Fibroblast of peridontal ligament (primary cell): ENCODE data around the gene PAPPA2.

Experiments used
- DNase-seq: peaks from one replicate; pipeline ENCODE4 v3.0.0-alpha.2; 2010; ENCODE audit errors: extremely low read depth

Gene PAPPA2

GRCh38 chr1:176494436-176494835, 31.5 kb downstream of the PAPPA2 start:
- DNase-seq = no peak

DNA sequence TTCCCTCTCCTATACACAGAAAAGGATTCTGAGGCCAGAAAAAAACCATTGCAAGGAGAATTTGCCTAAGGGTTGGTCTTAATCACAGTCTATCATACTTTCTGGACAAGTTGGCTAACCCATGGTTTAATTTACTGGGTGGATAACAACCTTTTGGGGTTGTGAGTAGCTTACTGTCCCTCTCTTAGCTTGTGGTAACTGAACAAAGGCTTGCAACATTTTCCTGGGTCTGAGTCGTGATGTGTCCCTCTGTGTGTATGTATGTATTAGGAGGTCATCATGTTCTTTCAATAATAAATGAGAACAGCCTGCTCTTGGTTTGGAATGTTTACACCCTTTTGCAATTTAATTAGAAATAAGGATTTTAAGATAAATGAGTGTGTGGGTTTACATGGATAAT, 36.7 kb downstream of the PAPPA2 start:
- DNase-seq = no peak

- DNase-seq = no peak
Measured at GRCh38 chr1:176501599-176501998, 38.6 kb downstream of the PAPPA2 start.

DNA sequence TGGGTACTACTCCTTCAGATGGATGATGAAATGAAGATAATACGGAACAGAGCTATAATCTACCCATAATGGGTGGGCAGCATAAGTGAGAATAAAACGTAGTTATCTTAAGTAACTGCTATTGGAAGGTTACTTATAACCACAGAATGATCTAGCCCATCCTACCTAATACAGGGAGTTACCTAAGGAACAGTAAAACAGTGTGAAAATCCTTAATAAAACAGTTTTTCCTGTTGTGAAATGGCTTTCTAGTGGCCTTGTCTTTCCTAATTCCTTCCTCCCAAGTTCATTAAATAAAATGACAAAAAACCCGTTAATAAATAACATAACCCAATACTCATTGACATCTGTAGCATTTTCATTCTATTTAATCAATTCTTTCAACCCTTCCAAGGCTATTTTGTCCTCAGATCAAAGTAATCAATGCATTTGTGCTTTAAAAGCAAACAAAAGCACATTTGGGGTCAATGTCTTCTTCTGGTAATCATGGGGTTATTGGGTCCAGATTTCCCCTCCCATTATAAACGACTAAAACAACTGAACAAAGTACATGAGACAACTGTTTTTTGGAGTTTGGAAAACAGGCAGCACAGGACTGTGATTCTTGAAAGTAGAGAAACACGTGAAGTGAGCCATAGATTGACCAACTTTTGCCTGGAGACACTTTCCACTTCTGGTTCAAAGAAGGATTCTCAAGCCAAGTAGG, 42.0 kb downstream of the PAPPA2 start:
- DNase-seq = no peak

DNA sequence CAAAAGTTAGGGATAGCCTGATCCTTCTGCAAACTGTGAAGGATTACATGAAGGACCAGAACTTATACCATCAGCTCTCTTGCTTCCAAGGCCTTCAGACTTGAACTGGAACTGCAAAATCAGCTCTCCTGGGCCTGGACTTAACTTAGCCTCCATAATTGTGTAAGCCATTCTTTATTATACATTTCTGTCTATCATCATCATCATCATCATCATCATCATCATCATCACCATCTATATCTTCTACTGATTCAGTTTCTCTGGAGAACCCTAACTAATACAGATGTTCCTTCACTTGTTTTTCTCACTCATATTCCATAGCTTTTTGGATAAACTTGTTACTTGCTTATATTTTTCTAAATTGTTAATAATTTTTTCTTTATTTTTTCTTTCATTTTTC, 50.0 kb downstream of the PAPPA2 start:
- DNase-seq = no peak

GRCh38 chr1:176515310-176515709, 52.3 kb downstream of the PAPPA2 start:
- no peak for DNase-seq

DNA sequence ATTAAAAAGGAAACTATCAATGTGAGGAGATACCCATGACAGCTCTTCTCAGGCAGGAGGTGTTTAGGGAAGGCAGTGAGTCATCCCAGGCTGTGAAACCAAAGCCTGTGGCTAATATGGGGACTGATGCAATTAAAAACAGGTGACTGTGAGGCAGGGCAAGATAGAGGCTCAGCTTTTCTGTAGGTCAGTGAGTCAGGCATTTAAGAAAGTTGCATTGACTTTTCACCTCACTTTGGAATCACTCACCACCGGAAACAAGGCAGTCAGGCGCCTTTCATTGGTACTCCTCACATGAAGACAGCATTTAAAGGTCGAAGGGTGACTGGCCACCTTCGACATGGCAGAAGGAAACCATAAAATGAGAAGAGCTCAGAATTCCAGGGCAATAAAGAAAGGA, 54.5 kb downstream of the PAPPA2 start:
- DNase-seq = no peak

DNA sequence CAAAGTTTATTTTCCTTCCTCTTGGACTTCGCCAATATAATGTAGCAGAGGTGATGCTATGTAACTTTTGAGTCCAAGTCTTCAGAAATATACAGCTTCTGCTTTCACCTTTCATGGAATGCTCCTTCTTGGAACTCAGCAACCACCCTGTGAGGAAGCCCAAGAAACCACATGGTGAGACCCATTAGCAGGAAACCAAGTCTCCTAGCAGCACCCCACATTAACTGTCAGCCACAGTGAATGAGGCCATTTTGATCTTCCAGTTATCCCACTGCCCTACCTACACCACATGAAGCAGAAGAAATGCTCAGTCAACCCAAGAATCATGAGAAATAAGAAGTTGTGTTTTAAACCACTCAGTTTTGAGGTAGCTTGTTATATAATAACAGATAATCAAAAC, 58.2 kb downstream of the PAPPA2 start:
- DNase-seq = no peak

- no peak for DNase-seq
Measured at GRCh38 chr1:176522310-176522845, 59.4 kb downstream of the PAPPA2 start.

GRCh38 chr1:176529395-176530090, 66.6 kb downstream of the PAPPA2 start:
- no peak for DNase-seq

DNA sequence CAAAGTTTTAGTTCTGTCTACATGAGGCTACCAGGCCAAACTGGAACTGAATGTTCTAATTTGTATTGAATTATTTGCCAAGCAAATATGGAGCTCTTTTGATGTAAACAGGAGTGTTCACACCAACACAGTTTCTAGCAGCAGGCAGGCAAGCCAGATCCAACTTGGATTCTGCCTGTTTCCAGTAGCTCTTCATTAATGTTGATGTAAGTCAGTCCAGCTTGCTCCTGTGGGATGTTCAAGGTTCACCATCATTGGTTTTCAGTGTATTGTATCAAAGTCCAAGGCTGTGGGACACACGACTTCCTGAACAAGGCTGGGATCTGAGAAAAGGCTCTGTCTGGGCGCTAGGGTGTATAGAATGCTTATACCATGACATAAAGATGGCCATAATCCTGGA, 68.1 kb downstream of the PAPPA2 start:
- no peak for DNase-seq

GRCh38 chr1:176531921-176532897, 69.2 kb downstream of the PAPPA2 start:
- DNase-seq = no peak

DNA sequence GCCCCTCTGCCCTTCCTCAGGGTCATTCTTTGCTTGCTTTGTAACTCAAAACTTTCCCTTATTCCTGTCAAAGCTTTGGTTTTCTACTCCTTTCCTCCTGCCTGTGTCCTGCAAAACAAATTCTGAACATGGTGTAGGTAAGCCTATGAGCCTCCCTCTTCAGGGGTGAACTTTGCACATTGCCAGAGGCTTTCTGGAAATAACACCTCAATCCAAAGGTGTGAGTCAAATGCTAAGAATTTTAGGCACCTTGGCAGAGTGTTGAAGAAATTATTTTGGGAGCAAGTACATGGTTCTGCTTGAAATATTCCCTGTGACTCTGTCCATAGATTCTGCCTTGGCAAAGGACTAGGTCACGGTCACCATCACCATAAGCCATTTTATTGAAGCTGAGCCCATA, 70.0 kb downstream of the PAPPA2 start:
- no peak for DNase-seq

GRCh38 chr1:176536588-176536987, 73.6 kb downstream of the PAPPA2 start:
- DNase-seq = no peak

DNA sequence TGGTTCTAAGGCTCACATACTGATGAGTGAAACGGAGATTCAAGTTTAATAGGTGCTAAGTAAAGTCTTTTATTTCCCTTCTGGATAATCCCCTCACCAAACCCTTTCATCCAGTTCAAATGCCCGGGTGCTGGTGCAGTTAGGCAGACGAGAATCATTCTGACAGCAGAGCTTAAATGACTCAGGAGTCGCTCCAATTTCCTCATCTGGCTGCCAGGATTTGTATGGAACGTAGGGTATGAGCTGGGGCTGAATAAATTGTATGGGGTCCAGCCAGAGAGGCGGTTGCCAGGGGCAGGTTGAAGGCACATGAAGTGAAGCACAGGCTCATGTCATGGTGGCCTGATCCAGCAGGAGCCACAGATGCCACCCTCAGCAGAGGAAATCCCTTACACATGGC, 76.0 kb downstream of the PAPPA2 start:
- DNase-seq = no peak

- no peak for DNase-seq
Measured at GRCh38 chr1:176540428-176540827, 77.5 kb downstream of the PAPPA2 start.

- no peak for DNase-seq
Measured at GRCh38 chr1:176541663-176542062, 78.7 kb downstream of the PAPPA2 start.

- no peak for DNase-seq
Measured at GRCh38 chr1:176542352-176542751, 79.4 kb downstream of the PAPPA2 start.

DNA sequence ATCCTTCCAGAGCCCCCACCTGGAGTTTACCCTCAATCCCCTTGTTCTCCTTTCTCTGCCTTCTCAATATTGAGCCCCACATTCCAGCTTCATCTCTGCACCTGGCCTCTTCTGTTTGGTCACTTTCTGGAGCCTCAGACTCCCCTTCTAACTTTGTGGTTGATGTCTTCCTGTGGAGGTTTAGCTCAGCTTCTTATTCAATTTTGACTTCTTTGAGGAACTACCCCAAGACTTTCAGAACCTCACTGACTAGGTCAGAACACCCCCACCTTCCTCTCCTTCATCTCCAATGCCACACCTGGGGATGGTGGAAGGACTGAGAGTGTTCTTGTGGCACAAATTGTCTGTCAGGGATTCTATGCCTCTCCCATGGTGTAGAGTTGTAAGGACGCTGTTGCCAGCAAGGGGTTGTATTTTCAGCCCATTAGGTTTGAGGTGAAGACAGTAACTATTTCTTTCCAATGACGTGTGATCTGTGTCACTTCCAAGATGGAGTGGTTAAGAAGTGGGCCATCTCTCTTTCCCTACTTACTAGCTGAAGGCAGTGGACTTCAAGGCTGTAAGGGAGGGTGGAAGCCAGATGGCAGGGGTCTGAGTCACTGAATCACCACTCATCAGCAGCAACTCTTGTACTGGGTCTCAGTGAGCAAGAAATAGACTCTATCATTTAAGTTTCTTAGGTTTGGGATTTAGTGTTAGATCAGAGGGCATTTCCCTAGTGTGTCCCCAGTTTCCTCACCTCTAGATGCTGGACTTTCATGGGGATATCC, 80.6 kb downstream of the PAPPA2 start:
- no peak for DNase-seq

DNA sequence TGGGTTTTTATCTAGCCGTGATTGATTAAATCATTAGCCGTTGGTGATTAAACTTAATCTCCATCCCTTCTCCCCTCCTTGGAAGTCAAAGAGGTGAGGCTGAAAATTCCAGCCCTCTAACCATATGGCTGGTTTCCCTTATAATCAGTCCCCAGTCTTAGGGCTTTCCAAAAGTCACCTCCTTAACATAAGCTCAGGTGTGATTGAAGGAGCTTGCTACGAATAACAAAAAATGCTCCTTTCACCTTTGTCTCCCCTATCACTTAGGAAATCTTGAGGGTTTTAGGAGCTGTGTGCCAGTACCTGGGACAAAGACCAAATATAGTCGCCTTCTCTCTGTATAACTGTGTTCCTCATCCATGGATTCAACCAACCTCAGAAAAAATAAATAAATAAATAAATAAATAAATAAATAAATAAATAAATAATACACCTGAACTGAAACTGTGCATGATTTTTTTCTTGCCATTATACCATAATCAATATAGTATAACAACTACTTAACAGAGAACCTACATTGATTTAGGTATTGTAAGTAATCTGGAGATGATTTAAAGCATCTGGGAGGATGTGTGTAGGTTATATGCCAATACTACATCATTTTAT, 82.2 kb downstream of the PAPPA2 start:
- DNase-seq = no peak

GRCh38 chr1:176546825-176547224, 83.8 kb downstream of the PAPPA2 start:
- DNase-seq = no peak
